CD4-positive, alpha-beta T cell treated with Interleukin-4 for 4 hours (primary cell): Measurements from ENCODE around the gene BNIP2.

Experiments used
- DNase-seq: peaks from one replicate; pipeline ENCODE4 v3.0.0-alpha.2; 2020

Gene BNIP2

DNA sequence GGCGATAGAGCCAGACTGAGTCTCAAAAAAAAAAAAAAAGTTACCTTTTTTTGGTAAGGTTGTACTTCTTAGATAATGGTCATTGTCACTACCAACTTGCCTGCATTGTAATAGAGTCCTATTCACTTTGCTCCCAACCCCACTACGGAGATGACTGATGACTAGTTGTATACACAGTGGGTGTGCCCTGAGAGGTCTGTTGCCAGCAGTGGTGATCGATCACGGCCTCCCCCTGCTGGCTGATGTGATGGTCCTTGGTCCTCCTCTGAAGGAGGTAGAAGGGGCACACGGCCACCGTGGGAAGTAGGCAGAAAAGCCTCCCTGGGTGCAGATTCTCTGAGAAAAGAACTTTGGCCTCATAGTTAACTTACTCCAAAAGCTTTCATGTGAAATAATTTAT lies 66.8 kb downstream of the BNIP2 start:
- no peak for DNase-seq

DNA sequence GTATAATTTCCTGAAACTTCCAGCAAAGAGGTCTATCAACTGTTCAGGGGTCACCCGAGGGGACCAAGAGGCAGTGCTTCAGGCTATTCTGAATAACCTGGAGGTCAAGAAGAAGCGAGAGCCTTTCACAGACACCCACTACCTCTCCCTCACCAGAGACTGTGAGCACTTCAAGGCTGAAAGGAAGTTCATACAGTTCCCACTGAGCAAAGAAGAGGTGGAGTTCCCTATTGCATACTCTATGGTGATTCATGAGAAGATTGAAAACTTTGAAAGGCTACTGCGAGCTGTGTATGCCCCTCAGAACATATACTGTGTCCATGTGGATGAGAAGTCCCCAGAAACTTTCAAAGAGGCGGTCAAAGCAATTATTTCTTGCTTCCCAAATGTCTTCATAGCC lies 70.7 kb downstream of the BNIP2 start:
- DNase-seq: no peak

DNA sequence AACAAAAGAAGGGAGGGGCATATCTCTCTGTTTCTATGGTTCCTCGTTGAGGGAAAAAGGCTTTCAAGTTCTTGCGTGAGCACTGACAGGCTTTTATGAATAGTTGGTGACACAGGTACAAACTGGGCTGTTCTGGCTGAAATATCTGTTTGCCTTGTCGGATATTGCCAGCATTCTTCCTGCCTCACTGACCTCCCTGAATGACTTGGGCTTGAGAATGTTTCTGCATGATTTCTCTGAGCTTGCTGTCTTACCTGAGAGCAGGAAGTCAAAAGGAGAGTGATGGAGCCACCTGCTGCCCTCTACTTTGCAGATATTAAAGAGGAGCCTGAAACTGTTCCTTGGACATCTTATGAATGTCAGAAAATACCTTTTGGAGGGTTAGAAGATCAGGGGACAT lies 72.7 kb downstream of the BNIP2 start:
- DNase-seq: no peak

DNA sequence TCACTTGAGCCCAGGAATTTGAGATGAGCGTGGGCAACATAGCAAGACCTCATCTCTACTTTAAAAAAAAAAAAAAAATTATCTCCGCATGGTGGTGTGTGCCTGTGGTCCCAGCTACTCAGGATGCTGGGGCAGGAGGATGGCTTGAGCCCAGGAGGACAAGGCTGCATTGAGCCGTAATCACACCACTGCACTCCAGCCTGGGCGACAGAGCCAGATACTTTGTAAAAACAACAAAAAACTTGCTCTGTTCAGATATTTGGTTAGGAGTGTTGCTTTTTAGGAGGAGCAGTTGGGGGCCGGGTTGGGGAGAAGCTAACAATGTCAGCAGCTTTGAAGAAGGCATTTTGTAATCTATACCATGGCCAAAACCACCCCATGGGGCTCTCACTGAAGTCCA lies 73.5 kb downstream of the BNIP2 start:
- DNase-seq: no peak

DNA sequence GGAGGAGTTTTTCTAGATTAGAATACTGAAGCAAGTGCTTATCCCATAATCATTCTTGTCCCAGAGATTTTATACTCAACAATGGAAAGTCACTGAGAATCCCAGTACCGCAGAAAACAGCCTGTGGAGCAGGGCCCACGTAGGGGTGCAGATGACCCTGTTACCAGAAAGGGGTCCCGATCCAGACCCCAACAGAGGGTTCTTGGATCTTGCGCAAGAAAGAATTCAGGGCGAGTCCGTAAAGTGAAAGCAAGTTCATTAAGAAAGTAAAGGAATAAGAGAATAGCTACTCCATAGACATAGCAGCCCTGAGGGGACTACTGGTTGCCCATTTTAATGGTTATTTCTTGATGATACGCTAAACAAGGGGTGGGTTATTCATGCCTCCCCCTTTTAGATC lies 75.0 kb downstream of the BNIP2 start:
- no peak for DNase-seq

DNA sequence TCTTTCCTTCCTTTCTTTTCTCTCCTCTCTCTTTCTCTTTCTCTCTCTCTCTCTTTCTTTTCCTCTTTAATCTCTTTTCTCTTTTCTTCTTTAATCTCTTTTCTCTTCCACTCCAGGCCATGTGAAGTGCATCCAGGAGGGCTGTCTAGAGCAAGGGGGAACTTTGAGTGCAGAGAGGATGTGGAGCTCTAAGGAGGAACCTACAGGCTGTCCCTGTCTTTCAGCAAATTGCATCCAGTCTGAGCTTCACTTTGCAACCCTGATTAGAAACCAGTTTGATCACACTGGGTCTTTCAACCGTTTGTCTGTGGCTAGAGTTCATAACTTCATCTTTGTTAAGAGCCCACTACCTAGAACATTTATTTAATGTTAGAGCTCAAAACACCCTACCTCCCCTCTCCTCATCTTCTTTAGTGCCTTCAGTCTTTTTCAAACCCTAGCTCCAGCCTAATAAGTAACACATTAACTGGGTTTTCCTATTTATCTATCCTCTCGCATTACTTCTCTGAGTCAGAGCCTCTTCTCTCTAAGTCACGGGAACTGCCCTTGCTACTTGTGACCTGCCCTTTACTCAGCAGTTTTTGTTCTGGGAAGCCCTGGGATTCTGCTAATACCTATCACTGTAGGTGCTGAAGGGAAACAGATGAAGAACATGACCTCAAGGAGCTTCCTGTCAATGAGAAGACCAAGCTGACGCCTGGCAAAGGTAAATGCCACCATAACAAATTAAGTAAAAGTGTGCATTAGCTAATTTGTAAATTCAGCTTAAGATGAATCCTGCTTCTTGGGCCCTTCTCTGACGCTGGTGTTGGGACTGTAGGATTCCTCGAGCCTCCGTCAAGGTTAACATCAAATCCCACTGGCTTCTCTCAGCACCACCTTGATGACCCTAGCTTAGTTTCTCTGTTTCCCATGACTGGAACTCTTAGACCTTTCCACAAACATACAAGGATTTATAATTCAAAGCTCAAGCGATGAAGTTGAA lies 77.6 kb downstream of the BNIP2 start, which contains the start of gene GCNT3:
Gene GCNT3, plus strand, starts transcription at position 508 of the 985 bp plus-strand sequence. CDS start 6,456 bp downstream, outside the sequence.
- no peak for DNase-seq

DNA sequence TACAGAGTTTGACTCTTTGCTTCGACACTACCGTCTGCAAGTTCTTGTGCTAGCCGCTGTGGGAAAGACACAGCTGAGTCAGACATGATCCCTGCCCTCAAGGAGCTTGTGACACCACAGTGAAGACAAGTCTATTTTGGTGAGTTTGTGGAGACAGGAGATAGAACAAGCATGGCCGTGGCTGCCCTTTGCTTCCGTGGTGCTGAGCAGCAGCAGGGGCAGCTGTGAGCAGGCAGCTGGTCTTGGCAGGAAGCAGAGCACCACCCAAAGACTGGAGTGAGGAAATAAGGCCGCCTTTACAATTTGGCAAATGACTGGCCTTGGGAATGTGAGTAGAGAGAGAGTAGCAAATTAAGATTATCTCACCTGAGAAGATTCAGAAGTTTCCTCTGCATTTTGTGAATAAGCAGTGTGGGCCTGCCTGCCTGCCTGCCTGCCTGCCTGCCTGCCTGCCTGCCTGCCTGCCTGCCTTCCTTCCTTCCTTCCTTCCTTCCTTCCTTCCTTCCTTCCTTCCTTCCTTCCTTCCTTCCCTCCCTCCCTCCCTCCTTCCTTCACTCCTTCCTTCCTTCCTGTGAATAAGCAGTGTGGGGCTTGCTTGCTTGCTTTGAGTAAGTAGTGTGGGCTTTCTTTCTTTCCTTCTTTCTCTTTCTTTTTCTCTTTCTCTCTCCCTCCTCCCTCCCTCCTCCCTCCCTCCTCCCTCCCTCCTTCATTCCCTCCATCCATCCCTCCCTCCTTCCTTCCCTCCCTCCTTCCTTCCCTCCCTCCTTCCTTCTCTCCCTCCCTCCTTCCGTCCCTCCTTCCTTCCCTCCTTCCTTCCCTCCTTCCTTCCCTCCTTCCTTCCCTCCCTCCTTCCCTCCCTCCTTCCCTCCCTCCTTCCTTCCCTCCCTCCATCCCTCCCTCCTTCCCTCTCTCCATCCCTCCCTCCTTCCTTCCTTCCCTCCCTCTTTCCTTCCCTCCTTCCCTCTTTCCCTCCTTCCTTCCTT lies 79.1 kb downstream of the BNIP2 start:
- DNase-seq: no peak
